SK-N-MC (cell line): ENCODE data around the gene SMPD1.

Source experiments
- EZH2 ChIP-seq: fragments of 200-600 bp; sonication (generic); IDR thresholded peaks from one replicate; pipeline ENCODE4 v1.6.1; 2017; ENCODE audit warnings: antibody characterized with exemption
- FOXP2 ChIP-seq: optimal IDR thresholded peaks from 2 replicates; pipeline ENCODE3; 2011; ENCODE audit warnings: mild to moderate bottlenecking, moderate library complexity; ENCODE audit not compliant: insufficient read depth; ENCODE audit errors: extremely low read length, control extremely low read depth
- POLR2AphosphoS5 ChIP-seq: IDR thresholded peaks from 2 replicates; pipeline ENCODE4 v1.6.1; 2012; ENCODE audit warnings: mild to moderate bottlenecking, low read depth, low read length, borderline replicate concordance

DNA sequence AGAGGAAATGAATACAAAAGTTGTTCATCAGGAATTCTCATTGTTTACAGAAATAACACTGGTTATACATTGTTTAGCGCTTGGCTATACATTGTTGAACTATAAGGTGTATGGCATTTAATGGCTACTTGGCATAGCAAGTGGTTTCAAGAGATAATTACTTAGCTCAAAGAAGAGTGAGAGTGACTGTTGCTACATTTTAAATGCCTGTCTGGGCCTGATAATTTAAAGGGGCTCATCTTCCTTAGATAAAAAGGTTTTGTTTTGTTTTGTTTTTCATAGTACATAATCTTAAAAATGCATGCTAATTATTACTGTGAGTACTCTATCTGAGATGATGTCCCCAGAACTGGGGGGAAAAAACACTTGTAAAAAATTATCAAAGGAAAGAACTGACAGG is 1.5 kb upstream of the SMPD1 start:
- no peak for TF ChIP-seq POLR2AphosphoS5
- TF ChIP-seq EZH2, result no peak
- TF ChIP-seq FOXP2, result no peak
